HG03135 (cell line): Measurements from ENCODE around the gene ATP10B.

ENCODE experiments used
- ATAC-seq: cut with Tn5 transposase; IDR thresholded peaks from one replicate; pipeline ENCODE4 v1.9.1; 2021; ENCODE audit warnings: mild to moderate bottlenecking, moderate library complexity; ENCODE audit not compliant: unreplicated experiment

The ATP10B gene

GRCh38 chr5:160565376-160565775, 286.6 kb downstream of the ATP10B start:
- ATAC-seq, result no peak

DNA sequence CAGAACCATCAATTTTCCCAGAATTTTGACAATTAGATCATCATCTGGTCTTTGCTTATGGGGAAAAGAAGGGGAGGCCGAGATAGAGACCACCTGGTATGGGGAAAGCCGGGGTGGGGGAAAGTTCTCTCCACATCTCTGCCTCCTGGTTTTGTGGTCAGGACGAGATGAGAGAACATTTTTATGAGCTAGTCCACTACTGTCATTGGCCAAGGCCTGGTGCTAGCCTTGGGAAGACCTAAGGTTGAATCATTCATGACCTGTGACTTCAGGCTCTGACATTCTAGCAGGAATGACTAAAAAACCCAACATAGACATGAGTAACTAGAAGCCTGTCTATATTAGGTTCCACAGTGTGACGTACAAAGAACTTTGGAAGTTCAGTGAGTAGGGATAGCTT, 295.2 kb downstream of the ATP10B start:
- ATAC-seq, result no peak

- ATAC-seq, result no peak
Measured at GRCh38 chr5:160555971-160556631, 295.9 kb downstream of the ATP10B start.

- no peak for ATAC-seq
Measured at GRCh38 chr5:160555581-160555970, 296.4 kb downstream of the ATP10B start.

GRCh38 chr5:160550075-160550474, 301.9 kb downstream of the ATP10B start:
- no peak for ATAC-seq

GRCh38 chr5:160548949-160549645, 302.9 kb downstream of the ATP10B start:
- no peak for ATAC-seq

GRCh38 chr5:160547872-160548271, 304.1 kb downstream of the ATP10B start:
- no peak for ATAC-seq

DNA sequence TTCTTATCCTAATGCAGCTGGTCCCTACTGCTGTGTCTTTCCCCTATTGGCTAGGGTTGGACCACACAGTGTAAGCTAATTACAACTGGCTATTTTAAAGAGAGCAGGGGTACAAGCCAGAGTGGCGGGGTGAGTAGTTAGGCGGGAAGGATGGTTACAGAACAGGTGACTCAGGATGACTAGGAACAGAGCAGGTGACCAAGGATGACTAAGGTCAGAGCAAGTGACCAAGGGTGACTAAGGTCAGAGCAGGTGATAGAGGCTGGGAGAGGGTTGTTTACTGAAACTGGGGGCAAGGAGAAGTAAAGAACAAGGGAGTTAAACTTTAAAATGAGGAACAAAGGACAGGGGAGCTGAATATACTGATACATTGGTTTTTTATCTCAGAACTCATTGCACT, 304.9 kb downstream of the ATP10B start:
- no peak for ATAC-seq

DNA sequence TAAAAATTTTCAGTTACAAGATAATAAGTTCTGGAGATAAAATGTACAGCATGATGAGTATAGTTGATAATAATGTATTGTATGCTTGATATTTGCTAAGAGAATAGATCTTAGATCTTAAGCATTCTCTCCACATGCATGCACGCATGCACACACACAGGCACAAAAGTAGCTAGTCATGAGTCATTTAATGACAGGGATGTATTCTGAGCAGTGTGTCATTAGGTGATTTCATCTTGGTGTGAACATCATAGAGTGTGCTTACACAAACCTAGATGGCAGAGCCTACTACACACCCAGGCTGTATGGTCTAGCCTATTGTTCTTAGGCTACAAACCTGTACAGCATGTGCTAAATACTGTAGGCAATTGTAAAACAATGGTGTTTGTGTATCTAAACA, 306.2 kb downstream of the ATP10B start:
- ATAC-seq, result no peak

DNA sequence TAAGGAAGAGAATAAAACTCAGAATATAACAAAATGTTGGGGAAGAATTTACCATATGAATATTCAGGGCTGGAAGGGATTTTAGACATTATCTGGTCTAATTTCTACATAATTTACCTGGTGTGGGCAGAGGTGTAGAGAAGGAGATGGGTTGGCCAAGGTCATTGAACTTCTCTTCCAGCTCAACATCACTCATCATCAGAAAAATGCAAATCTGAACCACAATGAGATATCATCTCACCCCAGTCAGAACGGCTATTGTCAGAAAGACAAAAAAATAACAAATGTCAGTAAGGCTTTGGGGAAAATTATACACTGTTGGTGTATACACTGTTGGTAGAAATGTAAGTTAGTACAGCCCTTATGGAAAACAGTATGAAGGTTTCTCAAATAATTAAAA, 308.6 kb downstream of the ATP10B start:
- no peak for ATAC-seq

GRCh38 chr5:160542840-160543239, 309.2 kb downstream of the ATP10B start:
- ATAC-seq, result no peak

DNA sequence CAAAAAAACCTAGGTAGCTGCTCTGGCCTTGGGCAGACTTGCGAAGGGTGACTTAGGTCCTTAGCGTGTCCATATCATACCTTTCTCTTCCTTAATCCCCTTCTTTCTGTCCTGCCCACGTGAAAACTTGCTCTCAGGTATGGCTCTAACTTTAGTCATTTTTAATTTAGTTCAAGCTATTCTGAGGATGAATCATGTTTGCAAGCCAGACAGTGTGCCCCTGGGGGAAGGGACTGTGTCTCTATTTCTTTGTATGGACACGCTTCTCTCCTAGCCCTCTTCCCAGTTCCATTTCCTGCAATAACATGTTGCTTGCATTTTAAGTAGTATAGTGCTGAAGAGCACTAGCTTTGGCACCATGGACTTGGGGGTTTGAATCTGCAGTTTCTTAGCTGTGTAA, 309.7 kb downstream of the ATP10B start:
- no peak for ATAC-seq

- no peak for ATAC-seq
Measured at GRCh38 chr5:160539431-160539830, 312.6 kb downstream of the ATP10B start.

DNA sequence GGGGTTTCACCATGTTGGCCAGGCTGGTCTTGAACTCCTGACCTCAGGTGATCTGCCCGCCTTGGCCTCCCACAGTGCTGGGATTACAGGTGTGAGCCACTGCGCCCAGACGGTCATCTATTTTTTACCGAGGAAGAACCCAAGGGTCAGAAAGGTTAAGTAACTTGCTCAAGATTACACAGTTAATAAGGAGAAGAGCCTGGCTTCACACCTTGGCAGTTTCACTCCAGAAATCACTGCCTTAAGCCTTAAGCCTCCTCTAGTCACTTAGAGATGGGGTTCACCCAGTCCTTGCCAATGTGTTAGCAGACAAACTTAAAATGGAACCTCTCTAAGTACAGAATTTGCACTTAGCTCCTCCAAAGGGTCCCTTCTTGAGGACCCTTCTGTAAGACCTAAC, 314.1 kb downstream of the ATP10B start:
- ATAC-seq, result no peak

DNA sequence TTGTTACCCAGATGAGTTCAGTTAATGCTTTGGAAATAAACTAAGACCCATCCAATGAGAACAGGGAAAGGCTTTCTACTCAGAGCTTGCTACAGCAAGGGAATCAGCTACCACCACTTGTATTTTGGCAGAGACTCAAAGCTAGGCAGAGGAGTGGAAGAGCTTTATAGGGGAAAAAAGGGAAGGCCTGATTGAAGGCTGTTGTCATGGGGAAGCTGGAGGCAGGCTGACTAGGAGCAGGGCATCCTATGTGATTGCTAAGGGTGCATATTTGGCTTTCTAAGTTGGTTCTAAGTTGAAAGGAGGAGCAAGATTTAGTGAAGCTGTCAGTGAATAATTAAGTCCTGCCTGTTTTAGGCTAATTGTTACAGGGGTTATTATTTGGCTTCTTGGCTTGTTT, 314.9 kb downstream of the ATP10B start:
- no peak for ATAC-seq

DNA sequence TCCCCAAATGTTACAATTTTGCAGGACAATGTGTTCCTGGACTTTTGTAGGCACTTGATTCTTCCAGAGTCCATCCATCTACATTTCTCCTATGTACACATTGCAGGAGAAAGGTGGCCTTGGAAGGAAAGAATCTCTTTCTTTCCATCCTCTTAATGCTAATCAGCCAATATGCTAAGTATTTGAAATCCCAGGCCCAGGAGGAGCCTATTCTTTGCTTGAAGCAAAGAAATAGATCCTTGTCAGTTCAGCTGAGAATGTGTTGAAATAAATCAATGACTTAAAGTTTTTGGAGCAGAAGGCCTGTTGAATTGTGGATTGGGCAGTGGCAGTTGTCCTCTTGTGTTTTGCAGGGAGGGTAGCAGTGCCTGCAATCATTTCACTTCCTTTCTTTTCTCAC, 317.1 kb downstream of the ATP10B start:
- no peak for ATAC-seq

- no peak for ATAC-seq
Measured at GRCh38 chr5:160534125-160534524, 317.9 kb downstream of the ATP10B start.

DNA sequence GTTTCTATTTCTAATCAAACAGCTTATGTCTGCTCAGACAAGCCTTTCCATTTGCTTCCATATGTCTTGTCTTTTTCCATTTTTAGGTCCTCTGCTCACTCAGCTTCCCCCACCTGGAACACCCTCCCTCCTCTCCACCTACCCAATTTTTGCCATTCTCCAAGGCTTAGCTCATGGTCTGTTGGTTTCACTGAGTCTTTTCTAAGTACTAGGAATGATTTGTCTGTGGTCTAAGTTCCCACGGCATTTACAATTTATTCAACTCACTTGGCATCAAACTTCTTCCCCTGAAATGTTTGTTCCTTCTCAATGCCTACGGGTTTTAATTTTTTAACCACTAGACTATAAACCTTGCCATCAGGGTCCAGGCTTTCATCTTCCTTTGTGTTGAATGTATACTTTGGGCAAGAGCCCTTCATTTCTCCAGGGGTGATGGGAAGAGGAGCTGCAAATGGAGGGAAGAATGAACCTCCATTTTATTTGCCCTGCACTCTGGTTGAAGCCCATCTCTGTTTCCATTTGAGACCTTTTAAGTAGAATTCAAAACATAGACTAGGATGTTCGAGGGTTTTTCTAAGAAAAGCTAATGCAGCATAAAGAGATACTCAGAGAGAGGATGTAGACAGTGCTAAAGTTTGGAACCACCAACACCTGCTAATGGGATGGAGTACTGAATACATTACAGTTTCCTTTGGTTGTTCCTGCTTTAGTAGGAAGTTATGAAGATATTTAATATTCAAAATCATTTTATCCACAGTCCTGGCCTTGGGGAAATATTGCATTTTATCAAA, 326.3 kb downstream of the ATP10B start:
- ATAC-seq, result no peak

- ATAC-seq, result no peak
Measured at GRCh38 chr5:160524827-160525226, 327.2 kb downstream of the ATP10B start.

DNA sequence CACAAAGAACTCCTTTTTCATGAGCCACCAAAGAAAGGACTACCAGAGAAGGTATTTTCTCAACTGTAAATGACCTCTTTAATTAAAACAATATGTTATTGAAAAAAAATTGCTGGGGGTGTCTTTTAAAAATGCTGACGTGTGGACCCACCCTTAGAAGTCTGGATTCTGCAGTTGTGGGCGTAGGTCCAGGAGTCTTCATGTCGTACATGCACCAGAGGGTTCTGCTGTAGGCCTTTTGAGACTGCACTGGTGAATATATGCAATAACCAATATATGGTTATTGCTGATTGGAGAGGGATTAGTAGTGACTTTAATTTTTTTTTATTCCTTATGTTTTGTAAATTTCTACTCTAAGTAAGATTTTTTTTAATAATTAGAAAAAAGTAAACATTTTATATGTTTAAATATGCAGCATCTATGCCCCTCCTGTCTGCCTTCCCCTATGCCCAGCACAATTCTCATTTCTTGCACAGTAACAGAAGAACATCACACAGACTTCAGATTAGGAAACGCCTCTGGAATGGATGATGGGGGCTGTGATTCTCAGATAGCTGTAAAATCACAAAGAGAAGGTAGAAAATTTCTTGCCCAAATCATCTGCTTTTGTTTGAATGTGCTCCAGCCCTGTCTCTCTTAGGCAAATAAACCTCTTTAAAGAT, 328.4 kb downstream of the ATP10B start:
- no peak for ATAC-seq

- no peak for ATAC-seq
Measured at GRCh38 chr5:160521392-160521663, 330.7 kb downstream of the ATP10B start.
